GM21737 (cell line): ENCODE measurements around the gene ANAPC16.
"Not testable (repeated sequence)": the region's sequence is repeated elsewhere in the genome, so short reads cannot be mapped to it uniquely, and the experiment has no call there.

Source experiments
- ATAC-seq: cut with Tn5 transposase; IDR thresholded peaks from one replicate; pipeline ENCODE4 v1.9.1; 2021; ENCODE audit warnings: mild to moderate bottlenecking, moderate library complexity; ENCODE audit not compliant: unreplicated experiment

ANAPC16 gene

DNA sequence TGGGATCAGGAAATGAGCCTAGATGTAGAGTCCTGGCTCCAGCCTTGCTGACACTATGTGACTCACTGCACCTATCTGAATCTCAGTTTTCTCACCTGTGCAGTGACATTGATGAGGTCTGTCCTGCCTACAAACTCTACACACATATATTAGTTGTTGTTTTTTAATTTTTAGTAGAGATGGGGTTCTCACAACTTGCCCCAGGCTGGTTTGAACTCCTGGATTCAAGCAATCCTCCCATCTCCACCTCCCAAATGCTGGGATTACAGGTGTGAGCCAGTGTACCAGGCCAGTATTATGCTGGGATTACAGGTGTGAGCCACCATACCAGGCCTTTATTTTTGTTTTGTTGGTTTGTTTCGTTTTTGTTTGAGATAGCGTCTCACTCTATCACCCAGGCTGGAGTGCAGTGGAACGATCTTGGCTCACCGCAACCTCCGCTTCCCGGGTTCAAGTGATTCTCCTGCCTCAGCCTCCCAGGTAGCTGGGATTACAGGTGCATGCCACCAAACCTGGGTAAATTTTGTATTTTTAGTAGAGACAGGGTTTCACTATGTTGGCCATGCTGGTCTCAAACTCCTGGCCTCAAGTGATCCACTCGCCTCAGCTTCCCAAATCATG is 46.1 kb downstream of the ANAPC16 start:
- peak; percentile 13 for ATAC-seq

DNA sequence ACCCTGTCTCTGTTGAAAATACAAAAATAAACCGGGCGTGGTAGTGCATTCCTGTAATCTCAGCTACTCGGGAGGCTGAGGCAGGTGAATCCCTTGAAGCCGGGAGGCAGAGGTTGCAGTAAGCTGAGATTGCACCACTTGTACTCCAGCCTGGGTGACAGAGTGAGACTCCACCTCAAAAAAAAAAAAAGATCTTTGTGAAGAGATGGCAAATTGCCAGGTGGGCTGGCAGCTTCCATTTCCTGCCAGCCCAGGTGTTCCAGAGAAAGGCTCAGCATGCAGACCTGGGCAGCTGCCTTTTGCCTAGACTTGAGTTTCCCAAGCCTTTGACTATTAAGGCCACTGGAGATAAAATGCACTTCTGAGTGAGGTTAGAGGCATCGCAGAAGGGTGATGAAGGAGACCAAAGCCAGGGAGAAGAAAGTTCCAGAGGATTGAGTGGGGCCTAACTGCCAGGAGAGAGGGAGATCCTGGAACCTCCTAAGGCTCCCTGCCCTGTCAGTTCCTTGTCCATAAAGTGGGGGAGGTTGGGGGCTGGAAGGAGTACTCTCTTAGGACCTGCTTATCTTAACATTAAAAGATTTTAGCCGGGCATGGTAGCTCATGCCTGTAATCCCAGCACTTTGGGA is 47.9 kb downstream of the ANAPC16 start:
- ATAC-seq, result no peak

GRCh38 chr10:72264536-72264935 is 48.7 kb downstream of the ANAPC16 start:
- no peak for ATAC-seq

DNA sequence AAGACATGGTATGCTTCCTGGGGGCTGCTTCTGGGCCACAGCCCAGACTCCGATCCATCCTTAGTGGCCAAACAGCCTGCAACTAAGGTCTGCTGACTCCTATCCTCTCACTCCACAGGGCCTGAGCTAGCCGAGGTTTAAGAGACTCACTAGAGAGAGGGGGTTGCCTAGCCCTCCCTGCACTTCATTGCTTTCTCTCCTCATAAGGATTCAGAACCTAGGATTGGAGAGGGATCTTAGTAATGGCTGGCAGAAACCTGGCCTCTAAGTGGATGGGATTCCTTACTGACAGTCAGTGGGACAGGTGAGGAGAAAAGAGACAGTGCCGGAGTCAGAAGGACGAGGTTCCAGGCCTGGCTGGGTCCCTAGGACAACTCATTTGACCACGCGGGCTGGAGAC is 49.7 kb downstream of the ANAPC16 start:
- no peak for ATAC-seq

DNA sequence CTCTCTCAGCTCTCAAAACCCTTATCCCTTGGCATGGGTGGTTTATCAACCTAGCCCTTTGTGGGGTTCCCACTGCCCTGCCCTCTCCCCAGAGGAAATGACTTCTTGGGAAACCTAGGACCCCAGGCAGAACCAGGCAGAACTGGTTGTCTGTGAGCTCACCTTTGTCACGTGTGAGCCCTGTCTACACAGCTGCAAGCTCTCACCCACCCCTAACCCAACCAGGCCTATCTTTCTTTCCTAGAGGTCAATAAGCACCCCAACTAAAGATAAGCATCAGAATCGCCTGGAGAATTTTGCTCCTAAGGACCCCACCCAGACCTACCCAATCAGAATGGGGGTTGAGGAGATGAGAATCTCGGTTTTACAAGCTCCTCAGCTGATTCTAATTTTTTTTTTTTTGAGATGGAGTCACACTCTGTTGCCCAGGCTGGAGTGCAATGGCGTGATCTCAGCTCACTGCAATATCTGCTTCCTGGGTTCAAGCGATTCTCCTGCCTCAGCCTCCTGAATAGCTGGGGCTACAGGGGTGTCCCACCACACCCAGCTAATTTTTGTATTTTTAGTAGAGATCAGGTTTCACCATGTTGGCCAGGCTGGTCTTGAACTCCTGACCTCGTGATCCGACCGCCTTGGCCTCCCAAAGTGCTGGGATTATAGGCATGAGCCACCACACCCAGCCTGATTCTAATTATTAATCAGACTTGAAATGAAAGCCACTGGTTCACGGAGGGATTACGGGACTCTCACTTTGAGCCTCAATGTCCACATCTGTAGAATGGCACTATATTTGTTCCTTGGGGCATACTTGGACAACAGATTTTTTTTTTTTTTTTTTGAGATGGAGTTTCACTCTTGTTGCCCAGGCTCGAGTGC is 50.4 kb downstream of the ANAPC16 start:
- ATAC-seq, result no peak

GRCh38 chr10:72267381-72267780 is 51.6 kb downstream of the ANAPC16 start:
- ATAC-seq, result no peak

GRCh38 chr10:72267819-72268399 is 52.1 kb downstream of the ANAPC16 start:
- ATAC-seq, result no peak

- ATAC-seq, result not testable (repeated sequence)
These were observed 52.8 kb downstream of the ANAPC16 start for GRCh38 chr10:72268475-72269200.

DNA sequence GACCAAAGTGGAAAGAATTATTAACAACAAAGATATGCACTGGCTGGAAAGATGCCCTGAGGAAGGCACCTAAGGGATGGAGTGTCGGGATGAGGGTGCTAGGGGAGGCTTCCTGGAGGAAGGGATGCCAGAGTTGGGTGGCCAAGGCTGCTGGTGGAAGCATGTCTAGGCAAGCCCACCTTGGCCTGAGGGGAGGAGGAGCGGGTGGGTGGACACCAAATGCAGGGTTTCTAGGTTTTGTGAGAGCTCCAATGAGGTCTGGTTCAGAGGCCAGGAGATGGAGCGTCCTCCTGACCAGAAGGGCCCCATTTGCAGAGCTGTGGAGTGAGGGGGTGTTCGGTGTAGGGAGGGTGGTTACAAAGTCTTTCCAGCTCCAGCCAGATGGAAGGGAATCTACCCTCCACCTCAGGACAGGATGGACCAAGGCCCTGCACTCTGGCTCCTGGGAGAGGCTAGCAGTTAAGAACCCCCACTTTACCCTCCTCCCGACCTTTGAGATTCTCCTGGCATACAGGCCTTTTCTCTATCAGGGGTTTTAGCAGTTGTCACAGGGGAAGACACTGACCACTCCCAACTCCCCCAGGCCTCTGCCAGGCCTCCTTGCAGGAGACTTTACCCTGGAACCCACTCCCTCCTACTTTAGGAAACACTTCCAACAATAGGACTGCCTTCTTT is 54.9 kb downstream of the ANAPC16 start:
- no peak for ATAC-seq

DNA sequence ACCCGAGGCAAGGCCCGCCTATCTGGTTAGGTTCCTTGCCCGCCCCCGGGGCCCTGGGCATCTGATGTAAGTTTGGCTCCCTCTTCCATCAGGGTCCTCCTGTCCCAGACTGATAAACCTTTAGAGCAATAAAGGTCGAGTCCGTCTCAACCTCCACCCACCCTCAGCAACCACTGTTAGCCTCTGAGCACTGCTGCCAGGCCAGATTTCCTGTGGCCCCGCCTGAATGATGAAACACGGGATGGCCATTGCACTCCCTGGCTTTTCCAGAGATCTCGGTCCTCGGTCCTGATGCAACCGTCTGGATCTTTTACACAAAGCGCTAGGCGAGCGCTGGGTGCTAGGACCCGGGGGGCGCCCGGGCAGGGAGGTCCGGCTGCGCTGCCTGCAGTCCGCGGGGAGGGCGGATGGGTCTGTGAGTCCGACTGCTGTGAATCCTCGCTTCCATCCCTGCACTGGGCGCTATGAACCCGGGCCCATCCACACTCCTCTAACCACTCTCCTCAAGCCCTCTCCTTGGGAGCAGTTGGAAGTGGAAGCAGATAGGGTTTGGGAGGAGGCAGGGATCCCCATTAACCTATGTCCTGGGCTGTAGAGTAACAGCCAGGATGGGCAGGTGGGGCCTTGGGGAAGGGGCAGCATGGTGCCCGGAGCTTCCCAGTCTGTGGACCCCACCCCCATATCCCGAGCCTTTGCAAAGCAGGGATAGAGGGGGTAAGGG is 57.0 kb downstream of the ANAPC16 start:
- peak; percentile 21 for ATAC-seq

DNA sequence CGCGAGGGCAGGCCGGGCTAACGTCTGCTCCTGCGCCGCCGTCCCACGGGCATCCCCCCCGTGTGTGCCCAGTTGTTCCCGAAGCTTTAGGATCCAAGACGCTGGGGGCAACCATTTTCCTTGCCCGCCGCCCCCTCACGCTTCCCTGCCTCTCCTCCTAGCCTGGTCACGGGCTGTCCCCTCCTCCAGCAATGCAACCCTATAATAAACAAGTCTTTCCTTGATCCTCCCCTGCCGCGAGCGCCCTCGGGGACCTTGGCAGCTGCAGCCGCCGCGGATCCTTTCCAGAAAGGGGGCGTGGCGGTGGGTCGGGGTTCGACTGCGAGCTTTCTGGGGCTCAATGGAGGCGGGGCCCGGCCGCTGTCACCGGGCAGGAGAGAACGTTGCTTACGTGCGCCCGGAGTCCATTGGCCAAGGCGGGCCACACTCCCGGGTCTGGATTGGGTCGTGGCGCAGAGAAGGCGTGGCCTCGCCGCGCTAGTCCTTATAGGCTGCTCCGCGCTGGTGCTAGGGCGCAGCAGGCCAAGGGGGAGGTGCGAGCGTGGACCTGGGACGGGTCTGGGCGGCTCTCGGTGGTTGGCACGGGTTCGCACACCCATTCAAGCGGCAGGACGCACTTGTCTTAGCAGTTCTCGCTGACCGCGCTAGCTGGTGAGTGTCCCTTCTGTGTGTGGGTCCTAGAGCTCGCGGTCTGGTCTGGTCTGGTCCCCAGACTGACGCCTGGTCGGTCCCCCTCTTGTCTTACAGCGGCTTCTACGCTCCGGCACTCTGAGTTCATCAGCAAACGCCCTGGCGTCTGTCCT is 57.8 kb downstream of the ANAPC16 start, which contains the start of gene DDIT4:
TSS of gene DDIT4 (plus strand) at position 515 of the 803 bp plus-strand sequence. CDS start 293 bp downstream, outside the sequence.
- peak; percentile 74 for ATAC-seq

DNA sequence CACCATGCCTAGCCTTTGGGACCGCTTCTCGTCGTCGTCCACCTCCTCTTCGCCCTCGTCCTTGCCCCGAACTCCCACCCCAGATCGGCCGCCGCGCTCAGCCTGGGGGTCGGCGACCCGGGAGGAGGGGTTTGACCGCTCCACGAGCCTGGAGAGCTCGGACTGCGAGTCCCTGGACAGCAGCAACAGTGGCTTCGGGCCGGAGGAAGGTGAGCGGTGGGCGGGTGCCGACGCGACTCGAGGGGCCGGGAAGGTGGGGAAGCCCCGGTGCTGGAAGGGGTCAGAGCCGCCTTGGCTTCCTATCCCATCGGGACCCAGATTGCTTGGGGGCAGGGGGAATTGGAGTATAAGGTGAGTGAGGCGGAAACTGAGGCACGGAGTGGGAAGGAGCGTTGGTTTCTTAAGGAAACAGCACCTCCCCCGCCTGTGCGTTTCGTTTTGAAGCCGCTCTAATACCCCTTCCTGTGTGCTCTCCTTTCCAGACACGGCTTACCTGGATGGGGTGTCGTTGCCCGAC is 58.5 kb downstream of the ANAPC16 start:
- peak; percentile 2 for ATAC-seq

- ATAC-seq, result no peak
These were observed 59.0 kb downstream of the ANAPC16 start for GRCh38 chr10:72274730-72275350.

DNA sequence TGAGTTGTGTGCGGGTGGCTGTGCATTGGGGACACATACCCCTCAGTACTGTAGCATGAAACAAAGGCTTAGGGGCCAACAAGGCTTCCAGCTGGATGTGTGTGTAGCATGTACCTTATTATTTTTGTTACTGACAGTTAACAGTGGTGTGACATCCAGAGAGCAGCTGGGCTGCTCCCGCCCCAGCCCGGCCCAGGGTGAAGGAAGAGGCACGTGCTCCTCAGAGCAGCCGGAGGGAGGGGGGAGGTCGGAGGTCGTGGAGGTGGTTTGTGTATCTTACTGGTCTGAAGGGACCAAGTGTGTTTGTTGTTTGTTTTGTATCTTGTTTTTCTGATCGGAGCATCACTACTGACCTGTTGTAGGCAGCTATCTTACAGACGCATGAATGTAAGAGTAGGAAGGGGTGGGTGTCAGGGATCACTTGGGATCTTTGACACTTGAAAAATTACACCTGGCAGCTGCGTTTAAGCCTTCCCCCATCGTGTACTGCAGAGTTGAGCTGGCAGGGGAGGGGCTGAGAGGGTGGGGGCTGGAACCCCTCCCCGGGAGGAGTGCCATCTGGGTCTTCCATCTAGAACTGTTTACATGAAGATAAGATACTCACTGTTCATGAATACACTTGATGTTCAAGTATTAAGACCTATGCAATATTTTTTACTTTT is 59.7 kb downstream of the ANAPC16 start:
- ATAC-seq, result no peak

DNA sequence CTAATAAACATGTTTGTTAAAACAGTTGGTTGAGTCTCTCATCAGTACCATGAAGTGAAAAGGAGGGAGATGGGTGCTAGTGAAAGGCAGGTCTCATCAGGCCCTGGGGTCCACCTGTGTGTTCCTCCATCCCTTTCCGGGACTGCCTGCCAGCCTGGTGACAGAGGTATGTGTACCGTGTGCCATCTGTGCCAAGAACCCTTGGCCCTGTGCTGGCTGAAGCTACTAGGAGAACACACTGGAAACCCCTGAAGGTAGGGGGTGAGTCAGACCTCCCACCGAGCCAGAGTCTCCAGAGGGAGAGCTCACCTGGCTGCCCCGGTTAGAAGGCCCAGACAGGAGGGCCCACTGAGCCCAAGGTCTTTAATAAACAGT is 60.2 kb downstream of the ANAPC16 start:
- no peak for ATAC-seq

- no peak for ATAC-seq
These were observed 60.9 kb downstream of the ANAPC16 start for GRCh38 chr10:72276421-72277339.
